OCI-LY3 (cell line): ENCODE data around the gene IRAK1.

ENCODE experiments used
- H2AFZ ChIP-seq: fragments of 200-600, 300-600 bp; shearing (Covaris generic); 2 replicates; pipeline ENCODE4 v1.6.0; 2014; ENCODE audit warnings: antibody characterized with exemption, low read depth, low read length
- H3K27ac ChIP-seq: fragments of 200-600, 300-600 bp; sonication (generic); 2 replicates; pipeline ENCODE4 v1.5.1; 2014; ENCODE audit warnings: mild to moderate bottlenecking, low read length, moderate library complexity, mixed read lengths
- H3K27me3 ChIP-seq: fragments of 200-600, 300-600 bp; sonication (generic); 2 replicates; pipeline ENCODE4 v1.6.1; 2014; ENCODE audit warnings: low read depth, low read length, mixed read lengths
- H3K36me3 ChIP-seq: fragments of 200-600, 300-600 bp; sonication (generic); replicated peaks from 2 replicates; pipeline ENCODE3; 2014; ENCODE audit warnings: low read depth, low read length, mixed read lengths
- H3K4me1 ChIP-seq: fragments of 300-600, 200-600 bp; sonication (generic); 2 replicates; pipeline ENCODE4 v1.6.1; 2014; ENCODE audit warnings: low read length, mixed read lengths
- H3K4me2 ChIP-seq: fragments of 200-600, 300-600 bp; sonication (generic); 2 replicates; pipeline ENCODE4 v1.6.1; 2014; ENCODE audit warnings: low read length, mixed read lengths
- H3K4me3 ChIP-seq: fragments of 300-600, 200-600 bp; sonication (generic); 2 replicates; pipeline ENCODE4 v1.5.1; 2014; ENCODE audit warnings: antibody characterized with exemption, mild to moderate bottlenecking, low read length, moderate library complexity
- H3K79me2 ChIP-seq: fragments of 300-600, 200-600 bp; shearing (Covaris generic); 2 replicates; pipeline ENCODE4 v1.6.1; 2014; ENCODE audit warnings: mild to moderate bottlenecking, low read length, mixed read lengths
- H3K9ac ChIP-seq: fragments of 300-600, 200-600 bp; shearing (Covaris generic); 2 replicates; pipeline ENCODE4 v1.6.0; 2014; ENCODE audit warnings: mild to moderate bottlenecking, low read length, moderate library complexity
- H3K9me3 ChIP-seq: fragments of 200-600, 300-600 bp; shearing (Covaris generic); 2 replicates; pipeline ENCODE4 v1.6.1; 2014; ENCODE audit warnings: low read length, mixed read lengths; ENCODE audit not compliant: insufficient read depth
- H4K20me1 ChIP-seq: fragments of 200-600, 300-600 bp; sonication (generic); 2 replicates; pipeline ENCODE4 v1.6.1; 2016; ENCODE audit warnings: low read length, mixed read lengths; ENCODE audit not compliant: insufficient read depth
- EZH2phosphoT487 ChIP-seq: fragments of 200-600 bp; shearing (Covaris generic); IDR thresholded peaks from 2 replicates; pipeline ENCODE4 v1.6.1; 2018; ENCODE audit warnings: antibody characterized with exemption, mixed run types, low read depth
- TF ChIP-seq, protein P1 (sequence below): fragments of 200-600, 300-600 bp; sonication (generic); IDR thresholded peaks from 2 replicates; pipeline ENCODE4 v1.5.1; 2014; ENCODE audit warnings: antibody characterized with exemption, low read length, low read depth

The IRAK1 gene

DNA sequence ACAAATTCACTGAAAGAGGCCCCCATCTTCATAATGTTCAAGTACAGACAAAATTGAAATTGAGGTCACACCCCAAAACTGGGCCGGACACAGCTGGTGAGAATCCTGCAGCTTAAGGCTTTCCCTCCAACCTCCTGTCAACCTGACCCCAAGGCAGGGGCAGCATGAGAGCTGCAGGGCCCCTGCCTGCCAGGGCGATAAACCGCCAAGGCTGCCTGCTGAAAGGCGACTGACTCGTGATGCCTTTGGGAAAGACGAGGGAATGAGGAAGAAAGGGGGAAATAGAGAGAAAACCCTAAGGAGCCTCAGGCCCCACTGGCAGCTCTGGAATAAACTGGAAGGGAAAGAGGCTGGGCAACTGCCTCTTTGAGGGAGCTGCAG, 7.3 kb upstream of the IRAK1 start:
- Histone ChIP-seq H3K27me3 (no peaks in the 10 kb centered on the region), H3K9me3 (no peaks in the 10 kb centered on the region), H4K20me1 (no peaks in the 10 kb centered on the region), H3K79me2 (no peaks in the 10 kb centered on the region), H3K9ac (no peak overlapping the region), H3K4me1 (no peaks in the 10 kb centered on the region), H3K4me3 (no peak overlapping the region), H3K27ac (no peak overlapping the region), H3K36me3 (peaks cover 14% of the 10 kb centered on the region), H3K4me2 (no peak overlapping the region), H2AFZ (no peak overlapping the region)
- TF ChIP-seq, protein P1, sequence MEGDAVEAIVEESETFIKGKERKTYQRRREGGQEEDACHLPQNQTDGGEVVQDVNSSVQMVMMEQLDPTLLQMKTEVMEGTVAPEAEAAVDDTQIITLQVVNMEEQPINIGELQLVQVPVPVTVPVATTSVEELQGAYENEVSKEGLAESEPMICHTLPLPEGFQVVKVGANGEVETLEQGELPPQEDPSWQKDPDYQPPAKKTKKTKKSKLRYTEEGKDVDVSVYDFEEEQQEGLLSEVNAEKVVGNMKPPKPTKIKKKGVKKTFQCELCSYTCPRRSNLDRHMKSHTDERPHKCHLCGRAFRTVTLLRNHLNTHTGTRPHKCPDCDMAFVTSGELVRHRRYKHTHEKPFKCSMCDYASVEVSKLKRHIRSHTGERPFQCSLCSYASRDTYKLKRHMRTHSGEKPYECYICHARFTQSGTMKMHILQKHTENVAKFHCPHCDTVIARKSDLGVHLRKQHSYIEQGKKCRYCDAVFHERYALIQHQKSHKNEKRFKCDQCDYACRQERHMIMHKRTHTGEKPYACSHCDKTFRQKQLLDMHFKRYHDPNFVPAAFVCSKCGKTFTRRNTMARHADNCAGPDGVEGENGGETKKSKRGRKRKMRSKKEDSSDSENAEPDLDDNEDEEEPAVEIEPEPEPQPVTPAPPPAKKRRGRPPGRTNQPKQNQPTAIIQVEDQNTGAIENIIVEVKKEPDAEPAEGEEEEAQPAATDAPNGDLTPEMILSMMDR: no peak
- TF ChIP-seq EZH2phosphoT487: no peak

DNA sequence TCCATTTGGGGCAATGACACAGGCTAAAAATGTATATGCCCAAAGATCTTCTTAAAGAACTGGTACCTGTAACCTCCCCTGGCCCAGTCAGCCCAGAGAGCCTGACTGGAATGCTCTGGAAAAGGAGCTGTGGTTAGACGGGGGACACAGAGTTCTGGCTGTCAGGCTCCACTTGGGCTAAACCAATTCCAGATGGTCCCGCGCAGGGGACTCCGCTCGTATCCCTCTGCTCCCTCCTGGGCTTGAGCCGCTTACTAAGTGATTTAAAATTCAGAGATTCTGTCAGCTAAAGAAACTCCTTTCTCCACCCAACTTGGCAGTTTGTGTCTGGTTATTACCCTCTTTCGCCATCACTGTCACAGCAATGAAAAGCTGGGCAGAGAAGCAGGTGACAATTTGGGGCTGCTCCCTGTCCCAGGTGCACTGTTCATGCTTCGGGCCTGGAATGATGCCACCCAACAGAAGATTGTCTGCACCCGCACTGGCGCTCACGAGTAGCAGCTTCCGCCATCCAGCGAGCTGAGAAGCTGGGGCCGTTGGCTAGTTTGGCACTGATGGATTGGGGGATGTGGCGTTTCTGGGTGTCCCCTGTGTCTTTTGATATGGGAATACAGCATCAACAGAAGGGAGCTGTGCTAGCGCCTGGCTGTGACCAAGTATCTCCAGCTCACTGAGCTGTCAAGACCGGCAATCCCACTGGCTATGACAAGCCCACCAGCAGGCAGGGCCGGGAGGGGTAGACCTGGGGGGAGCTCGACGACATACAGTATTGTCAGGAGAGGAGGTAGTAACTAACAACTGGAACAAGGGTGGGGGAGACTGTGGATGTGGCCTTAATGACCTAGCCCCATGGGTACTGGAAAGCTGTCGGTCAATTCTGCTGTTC, 6.7 kb upstream of the IRAK1 start:
- Histone ChIP-seq H3K4me3 (no peak overlapping the region), H2AFZ (no peak overlapping the region), H3K27me3 (no peaks in the 10 kb centered on the region), H3K4me2 (no peak overlapping the region), H3K36me3 (peaks cover 8% of the 10 kb centered on the region), H3K9ac (no peak overlapping the region), H4K20me1 (no peaks in the 10 kb centered on the region), H3K9me3 (no peaks in the 10 kb centered on the region), H3K4me1 (peaks cover 3% of the 10 kb centered on the region), H3K27ac (no peak overlapping the region), H3K79me2 (peaks cover 1% of the 10 kb centered on the region; the same call in 1 of the 2 replicates)
- TF ChIP-seq, protein P1: no peak
- TF ChIP-seq EZH2phosphoT487: no peak

DNA sequence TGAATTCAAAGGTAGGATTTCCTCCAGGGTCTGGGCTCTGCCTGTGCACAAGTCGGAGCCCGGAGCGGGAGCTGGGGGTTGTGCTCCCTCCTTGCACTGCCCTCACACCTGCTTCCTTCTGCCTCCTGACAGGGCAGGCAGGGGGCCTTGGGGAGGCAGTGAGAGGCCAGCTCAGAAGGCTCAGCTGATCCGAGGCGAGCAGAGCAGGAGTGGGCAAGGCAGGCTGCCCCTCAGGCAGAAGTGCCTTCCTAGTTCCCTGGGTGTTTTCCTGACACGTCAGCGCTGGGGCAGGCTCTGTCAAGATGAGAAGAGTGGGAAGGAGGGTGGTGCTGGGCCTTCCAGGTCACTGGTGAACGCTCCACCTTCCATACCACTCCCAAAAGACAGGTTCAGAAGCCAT, 5.5 kb upstream of the IRAK1 start:
- Histone ChIP-seq H3K9me3 (no peaks in the 10 kb centered on the region), H2AFZ (no peak overlapping the region), H3K79me2 (peaks cover 13% of the 10 kb centered on the region), H4K20me1 (no peaks in the 10 kb centered on the region), H3K27me3 (no peaks in the 10 kb centered on the region), H3K36me3 (peaks cover 5% of the 10 kb centered on the region), H3K4me2 (no peak overlapping the region), H3K4me1 (peaks cover 11% of the 10 kb centered on the region), H3K9ac (no peak overlapping the region), H3K4me3 (no peak overlapping the region), H3K27ac (no peak overlapping the region)
- TF ChIP-seq, protein P1: no peak
- TF ChIP-seq EZH2phosphoT487: no peak

DNA sequence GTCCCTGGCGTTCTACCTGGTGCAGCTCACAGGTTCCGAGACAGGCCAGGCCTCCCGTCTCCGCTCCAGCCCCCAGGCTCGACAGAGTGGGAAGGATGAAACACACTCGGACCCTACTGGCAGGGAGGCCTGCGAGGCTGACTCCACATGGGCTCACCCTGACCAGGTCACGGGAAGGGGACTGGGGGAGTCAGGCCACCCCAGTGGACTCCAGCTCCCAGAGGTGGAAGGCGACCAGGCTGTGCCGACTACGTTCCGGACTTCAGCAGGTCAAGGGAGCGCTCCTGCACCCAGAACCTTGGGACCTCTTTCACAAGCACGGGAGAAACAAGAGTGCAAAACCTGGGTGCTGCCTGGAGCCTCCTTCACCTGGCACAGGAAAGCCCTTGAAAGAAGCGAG, 4.6 kb upstream of the IRAK1 start:
- Histone ChIP-seq H3K9me3 (no peaks in the 10 kb centered on the region), H3K4me3 (no peak overlapping the region), H3K27ac (no peak overlapping the region), H3K36me3 (peaks cover 2% of the 10 kb centered on the region), H3K79me2 (peaks cover 21% of the 10 kb centered on the region), H3K4me1 (peaks cover 11% of the 10 kb centered on the region), H3K4me2 (no peak overlapping the region), H3K9ac (no peak overlapping the region), H2AFZ (no peak overlapping the region), H3K27me3 (no peaks in the 10 kb centered on the region), H4K20me1 (no peaks in the 10 kb centered on the region)
- TF ChIP-seq, protein P1: no peak
- TF ChIP-seq EZH2phosphoT487: no peak
